Hepatic stellate cell (primary cell): ENCODE results near the gene MTFR1L.
"Not testable (repeated sequence)": the region's sequence is repeated elsewhere in the genome, so short reads cannot be mapped to it uniquely, and the experiment has no call there.

Experiments used
- DNase-seq: peaks from one replicate; pipeline ENCODE4 v3.0.0; 2011; ENCODE audit warnings: low spot score

Gene MTFR1L

DNA sequence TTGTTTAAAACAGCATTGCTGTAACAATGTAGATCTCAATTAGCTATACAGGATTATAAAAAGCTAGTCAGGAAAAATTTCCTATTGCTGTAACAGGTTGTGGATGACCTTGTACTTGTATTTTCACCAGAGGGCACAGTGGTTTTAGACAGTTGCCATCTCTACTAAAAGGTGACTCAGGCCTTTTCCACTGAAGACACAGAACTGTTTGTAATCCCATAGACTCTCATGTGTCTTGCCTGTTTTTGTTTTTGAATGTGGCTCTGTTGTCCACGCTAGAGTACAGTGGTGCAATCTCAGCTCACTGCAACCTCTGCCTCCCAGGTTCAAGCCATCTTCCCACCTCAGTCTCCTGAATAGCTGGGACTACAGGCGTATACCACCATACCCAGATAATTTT lies 5.9 kb downstream of the MTFR1L start:
- no peak for DNase-seq

DNA sequence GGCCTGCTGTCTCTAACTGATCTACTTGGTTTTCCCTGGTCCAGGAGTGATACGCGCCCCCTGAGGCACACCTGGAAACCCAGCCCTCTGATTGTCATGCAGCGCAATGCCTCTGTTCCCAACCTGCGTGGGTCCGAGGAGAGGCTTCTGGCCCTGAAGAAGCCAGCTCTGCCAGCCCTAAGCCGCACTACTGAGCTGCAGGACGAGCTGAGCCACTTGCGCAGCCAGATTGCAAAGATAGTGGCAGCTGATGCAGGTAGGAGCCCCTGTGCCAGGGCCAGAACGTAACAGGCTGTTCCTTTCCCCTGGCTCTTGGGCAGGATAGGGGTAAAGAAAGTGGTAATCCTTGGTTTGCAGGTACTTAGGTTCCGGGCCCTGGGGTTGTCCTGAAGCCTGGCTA lies 6.8 kb downstream of the MTFR1L start:
- DNase-seq: no peak

DNA sequence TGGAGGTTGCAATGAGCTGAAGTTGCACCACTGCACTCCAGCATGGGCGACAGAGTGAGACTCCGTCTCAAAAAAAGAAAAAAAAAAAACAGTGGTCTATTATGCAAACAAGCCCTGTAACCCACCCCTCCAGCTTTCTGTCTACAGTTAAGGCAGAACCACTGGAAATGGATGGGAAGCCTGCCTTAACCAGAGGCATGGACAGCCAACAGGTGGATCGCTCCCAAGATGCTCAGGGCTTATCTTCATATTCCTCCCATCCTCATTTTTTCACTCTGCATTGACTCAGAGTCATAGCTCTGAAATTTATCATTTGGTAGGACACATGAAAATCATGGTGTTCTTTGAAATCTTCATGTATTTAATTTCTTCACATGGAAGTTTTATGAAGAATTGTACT lies 8.7 kb downstream of the MTFR1L start:
- no peak for DNase-seq

DNA sequence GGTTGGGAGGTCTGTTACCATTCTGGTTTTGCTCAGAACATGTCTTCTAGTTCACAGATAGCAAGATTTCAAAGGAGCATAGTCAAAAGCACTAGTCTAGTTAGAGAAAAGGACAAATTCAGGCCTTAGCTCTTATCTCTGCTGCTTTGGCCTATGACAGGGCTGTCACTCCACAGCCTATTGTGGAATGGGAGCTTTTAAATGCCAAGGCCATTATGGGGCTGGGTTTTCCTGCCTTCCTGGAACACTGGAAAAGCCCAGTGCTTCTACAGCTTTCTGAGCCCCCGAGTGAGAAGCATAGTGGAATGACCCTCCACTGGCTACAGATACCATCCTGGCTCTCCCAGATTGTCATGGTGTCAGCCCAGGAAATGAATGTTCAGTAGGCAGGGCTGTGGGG lies 9.3 kb downstream of the MTFR1L start:
- no peak for DNase-seq

DNA sequence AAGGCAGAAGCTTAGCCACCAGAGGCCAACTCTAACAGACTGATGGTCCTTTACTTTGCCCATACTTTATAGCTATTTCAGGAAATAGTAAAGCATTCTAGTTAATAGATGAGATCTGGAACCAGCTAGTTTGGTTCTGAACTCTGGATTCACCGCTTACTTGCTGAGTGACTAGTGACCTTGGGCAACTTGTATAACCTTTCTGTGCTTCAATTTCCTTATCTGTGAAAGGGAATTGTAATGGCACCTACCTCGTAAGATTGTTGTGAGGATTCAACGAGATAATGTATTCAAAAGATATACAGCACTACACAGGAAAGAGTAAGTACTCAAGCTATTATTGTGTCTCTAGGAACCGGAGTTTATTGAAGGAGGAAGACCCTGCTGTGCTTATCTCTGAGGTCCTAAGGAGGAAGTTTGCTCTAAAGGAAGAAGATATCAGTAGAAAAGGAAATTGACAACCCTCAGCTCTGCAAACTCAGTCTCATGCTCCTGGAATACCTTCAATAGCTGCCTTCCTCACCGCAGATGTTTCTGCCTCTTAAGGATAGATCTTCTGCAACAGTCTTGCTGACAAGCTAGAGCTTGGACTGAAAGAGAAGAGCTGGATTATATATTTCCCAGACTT lies 11.9 kb downstream of the MTFR1L start:
- DNase-seq: no peak

DNA sequence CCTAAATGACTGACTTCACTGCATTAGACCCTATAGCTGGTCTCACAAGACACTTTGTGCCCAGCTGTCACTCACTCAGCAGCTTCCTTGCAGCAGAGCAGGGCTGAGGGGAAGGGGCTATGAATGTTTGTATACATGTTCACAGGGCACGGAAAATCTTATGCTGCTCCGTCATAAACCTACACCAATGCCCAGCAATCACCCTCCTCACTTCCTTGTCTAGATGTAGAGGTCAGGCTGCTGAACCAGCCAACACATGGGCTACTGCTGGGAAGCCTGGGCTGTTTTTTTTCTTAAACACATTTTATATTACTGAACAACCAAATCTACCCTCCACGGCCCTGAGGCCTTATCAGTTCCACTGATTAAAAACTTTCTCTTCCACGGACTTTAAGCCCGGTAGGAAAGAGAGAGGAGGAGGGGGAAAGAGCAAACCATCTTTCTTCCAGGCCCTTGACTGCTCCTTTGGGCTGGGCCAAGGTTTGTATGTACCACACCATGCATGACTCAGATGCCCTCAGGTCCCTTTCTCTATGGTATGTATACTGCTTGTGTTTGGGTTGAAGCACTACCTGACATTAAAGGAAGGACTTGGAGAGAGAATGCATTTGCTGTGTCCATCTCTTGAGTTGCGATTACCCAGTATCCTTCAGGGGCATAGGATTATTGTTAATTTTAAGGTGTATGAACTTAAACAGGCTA lies 12.7 kb downstream of the MTFR1L start:
- DNase-seq: no peak

DNA sequence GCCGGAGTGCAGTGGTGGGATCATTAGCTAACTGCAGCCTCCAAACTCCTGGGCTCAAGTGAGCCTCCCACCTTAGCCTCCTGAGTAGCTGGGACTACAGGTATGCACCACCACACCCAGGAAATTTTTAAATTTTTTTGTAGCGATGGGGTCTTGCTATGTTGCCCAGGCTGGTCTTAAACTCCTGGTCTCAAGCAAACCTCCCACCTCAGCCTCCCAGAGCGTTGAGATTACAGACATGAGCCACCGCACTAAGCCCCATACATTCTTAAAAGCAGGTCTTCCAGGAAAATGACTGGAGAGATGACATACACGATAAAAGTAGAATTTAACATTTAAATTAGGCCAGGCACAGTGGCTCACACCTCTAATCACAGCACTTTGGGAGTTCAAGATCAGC lies 13.4 kb downstream of the MTFR1L start:
- DNase-seq: no peak

DNA sequence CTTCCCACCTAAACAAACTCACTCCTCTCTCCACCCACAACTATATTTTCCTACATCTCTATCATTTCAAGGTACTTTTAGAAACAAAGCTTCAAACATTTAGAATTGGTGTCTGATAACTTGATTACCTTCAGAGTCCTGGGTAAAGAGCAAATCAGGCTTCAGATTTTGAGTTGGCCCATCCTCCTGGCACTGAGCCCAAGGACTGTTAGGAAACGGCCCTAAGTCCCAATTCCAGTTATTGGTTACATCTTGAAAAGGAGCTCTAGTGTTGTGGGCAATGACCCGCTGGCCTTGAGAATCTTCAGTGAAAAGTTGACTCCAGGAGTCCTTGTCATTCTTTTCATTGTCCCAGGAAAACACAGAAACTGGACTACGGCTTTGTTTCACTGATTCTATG lies 15.1 kb downstream of the MTFR1L start:
- no peak for DNase-seq

DNA sequence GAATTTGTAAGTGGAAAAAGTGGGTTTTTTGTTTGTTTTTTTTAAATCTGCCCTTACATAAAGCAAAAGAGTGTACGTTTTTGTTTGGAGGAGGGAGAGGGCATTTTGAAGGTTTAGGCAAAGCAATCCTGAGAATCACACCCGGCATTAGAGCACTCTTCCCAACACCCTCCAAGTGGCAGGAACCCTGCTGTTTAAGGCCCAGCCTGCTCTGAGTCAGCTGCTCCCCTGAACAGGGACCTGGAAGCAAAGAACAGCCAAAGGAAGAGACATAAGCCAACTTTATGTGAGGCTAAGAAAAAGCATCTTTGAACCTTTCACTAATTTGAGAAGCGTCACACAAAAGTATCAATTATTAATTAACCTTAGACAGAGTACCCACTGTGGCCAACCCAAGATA lies 16.9 kb downstream of the MTFR1L start:
- no peak for DNase-seq

DNA sequence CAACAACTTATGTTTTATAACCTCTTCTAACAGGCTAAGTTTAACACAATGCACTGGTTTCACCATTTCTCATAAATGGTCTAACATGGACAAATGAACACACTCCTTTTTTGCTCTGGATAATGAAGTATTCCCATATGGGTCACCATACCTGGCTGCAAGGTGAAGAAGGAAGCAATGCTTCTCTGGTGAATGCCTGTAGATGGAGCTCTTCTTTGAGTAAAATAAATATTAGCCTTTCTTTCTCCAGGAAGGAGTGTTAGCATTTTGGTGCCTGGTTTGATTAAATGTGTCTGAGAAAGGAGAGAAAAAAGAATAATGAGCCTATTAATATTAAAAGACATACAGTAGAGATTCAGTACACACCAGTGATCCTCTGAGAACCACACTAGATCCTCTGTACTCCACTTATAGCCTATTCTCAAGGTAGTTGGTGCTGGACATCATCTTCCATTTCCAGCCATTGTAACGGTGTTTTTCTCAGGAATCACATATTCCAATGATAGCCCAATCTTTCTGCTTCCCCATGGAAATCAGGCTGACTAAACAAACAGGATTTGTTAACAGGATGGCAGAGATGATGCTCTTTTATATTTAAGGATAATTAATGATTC lies 17.6 kb downstream of the MTFR1L start:
- no peak for DNase-seq

DNA sequence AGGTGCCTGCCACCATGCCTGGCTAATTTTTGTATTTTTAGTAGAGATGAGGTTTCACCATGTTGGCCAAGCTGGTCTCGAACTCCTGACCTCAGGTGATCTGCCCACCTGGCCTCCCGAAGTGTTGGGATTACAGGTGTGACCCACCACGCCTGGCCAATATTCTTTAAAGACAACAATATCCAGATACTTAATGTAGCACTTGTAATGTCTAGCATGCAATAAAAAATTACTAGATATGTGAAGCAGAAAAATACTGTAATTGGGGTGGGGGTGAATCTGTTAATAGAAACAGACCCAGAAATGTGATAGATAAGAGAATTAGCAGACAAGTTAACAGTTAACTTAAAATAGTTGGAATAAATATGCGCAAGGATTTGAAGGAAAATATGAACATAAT lies 20.1 kb downstream of the MTFR1L start:
- not testable (repeated sequence) for DNase-seq

DNA sequence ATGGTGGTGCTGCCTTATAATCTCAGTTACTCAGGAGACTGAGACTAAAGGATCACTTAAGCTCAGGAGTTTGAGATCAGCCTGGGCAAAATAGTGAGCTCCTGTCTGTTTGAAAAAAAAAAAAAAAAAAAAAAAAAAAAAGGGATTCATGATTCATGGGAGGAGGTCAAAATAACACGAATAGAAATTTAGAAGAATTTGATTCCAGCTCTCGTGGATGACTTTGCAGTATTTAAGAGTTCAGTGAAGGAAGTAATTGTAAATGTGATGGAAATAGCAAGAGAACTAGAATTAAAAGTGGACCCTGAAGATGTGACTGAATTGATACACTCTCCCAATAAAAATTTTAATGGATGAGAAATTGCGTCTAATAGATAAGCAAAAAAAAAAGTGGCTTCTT lies 23.7 kb downstream of the MTFR1L start:
- no peak for DNase-seq

DNA sequence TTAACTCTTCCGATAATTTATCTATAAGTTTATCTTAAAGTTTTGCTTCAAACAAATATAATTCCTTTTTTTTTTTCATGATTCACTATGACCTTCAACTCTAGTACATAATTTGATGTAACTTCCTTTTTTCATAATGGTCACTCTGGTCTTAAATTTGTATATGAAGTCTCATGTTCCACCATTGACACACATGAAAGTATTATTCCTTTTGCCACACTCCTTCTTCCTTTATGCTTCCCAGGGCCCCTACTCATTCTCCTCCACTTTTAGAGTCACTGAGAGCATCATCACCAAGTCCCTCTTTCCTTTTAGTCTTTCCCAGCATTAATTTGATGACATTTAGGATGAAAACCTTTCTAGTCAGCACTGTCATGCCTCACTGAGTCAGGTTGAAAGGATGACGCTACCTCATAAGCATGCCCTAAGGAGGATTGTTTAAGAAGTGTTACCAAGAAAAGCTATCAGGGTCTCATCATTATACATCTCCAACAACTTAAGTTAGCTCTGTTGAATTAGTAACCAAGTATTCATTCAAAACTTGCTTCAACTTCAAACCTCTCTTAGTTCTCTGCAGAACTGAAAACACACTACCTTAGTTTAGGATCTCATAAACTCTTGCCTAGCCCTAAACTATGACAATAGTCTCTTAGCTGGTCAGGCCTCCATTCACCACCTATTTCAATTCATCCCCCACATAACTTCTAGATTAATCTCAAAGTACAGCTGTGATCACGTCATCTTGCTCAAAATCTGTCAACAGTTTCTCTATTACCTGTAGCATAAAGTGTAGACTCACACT lies 25.0 kb downstream of the MTFR1L start:
- no peak for DNase-seq

DNA sequence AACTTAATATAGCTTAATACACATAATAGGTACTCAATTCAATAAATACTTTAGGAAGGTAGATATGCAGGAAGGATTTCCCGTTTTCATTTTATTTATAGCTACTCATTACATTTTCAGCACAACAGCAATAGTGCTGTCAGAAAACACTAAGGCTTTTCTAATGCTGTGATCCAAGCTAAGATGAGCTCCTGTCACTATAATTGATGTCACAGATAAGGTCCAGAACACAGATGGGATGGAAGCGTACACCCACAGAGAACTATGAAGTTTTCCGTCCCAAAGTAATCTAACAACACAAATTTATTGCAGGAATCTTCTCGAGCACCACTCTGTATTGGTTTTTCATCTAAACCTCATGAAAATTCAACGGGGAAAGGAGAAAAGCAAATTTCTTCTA lies 25.9 kb downstream of the MTFR1L start:
- DNase-seq: no peak

DNA sequence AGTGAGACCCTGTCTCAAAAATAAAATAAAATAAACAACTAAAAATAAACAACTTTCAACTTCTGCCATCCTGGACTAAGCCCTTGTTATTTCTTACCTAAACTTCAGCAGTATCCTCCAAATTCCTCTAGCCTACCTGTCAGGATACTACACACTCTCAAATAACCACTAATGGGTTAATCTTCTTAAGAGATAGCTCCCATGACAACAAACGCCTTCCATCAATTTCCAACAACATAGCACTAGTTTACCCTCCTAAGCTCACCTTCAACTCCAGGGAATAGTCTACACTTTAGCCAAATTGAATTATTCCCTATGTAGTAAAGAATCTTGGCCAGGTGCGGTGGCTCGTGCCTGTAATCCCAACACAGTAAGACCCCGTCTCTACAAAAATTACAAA lies 28.2 kb downstream of the MTFR1L start:
- no peak for DNase-seq

DNA sequence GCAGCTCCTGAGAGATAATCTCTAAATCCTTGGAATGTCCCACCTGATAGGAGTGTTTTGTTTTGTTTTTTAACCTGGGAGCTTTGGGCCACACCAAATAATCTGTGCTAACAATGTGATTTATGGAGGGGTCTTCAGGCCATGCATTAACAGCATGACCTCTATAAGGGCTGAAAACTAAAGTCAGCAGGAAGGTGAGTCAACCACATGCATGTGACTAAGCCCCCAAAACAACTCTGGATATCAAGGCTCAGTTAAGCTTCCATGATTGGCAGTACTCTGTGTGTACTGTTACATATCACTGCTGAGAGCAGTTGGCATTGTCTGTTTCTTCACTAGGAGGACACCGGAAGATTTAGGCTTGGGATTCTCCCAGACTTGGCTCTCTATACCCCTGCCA lies 28.8 kb downstream of the MTFR1L start:
- no peak for DNase-seq

DNA sequence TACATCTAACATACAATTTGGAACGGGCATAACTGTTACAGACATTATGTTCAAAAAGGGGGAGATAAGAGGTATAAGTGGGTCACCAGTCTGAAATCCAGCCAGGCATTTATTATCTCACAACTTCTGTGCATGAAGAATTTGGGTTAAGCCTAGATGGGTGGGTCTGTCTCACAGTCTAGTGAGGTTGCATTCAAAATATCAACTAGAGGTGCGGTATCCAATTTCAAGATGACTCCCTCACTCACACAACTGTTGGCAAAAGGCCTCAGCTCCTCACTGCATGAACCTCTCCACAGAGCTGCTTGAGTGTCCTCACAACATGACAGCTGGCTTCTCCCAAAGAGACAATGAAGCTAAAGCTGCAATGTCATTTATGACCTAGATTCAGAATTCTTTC lies 34.8 kb downstream of the MTFR1L start:
- DNase-seq: no peak

DNA sequence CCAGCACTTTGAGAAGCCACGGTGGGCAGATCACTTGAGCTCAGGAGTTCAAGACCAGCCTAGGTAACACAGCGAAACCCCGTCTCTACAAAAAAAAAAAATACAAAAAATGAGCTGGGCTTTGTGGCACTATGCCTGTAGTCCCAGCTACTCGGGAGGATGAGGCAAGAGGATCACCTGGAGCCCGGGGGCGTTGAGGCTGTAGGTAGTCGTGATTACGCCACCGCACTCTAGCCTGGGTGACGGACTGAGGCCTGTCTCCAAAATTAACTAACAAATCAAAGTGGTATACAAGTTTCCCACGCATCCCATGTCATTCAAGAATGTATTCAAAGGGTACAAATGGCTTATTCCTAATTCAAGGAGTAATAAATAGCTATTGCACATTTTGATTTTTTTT lies 37.1 kb downstream of the MTFR1L start:
- no peak for DNase-seq

DNA sequence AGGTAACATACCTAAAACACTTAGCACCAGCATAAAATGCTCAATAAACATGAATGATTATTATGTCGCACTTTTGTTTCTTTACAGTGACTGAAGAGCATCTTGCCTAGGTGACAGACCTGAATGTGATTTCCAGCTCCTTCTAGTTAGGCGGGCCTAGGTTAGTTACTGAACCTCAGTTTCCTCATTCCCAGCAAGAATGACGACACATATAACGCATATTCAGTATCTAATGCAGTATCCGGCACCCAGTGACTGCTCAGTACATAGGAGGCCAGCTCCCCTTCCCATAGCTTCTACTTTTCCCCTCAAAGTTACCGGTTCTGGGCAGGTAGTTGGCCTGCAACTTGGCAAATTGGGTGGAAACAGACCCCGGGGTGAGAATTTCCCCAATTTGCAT lies 38.7 kb downstream of the MTFR1L start:
- no peak for DNase-seq

DNA sequence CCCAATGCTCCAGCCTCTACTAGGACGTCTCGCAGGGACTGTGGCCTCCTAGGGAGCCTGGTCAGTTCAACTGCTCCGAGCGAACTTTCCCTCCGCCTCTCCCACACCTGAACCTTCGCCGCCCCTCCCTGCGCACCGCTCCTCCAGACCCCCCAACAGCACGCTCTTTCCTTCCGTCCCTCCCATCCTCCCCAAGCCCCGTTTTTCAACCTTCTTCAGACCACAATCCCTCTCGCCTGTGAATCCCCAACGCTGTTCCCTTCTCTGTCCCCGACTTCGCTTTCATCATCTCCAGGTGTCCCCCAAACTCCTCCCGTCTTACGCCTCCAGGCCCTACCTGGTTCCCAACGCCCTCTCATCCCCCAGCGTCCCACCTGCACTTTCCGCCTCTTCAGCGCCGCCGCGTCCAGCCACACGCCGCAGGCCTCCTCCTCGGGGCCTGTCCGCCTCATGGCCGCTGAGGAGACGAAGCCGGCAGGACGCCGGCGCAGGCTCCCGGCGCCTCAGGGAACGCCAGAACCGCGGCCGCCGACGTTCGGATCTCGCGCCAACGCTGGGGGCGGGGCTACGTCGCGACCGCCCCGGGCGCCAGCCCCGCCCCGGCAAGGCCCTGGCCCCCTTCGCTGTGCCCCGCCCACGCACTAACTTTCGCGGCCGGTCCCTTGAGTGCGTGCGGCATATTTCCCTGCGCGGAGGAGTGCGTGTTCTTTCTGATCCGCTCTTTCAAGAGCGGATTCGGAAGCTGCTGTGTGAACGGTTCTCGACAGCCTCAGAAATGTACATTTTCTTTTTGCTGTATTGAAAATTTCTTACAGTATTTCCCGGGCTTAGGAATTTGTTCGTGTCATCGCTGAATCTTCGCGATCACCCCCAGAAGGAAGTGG lies 39.4 kb downstream of the MTFR1L start, which contains the start of gene AUNIP:
Gene AUNIP, minus strand, starts transcription at position 552 of the 884 bp plus-strand sequence. Its CDS starts 100 bp downstream, at position 452.
- peak; percentile 94 for DNase-seq
